Measurements from ENCODE around the gene AKR7A2.

AKR7A2 gene

GRCh38 chr1:19344372-19344810 is 32.4 kb upstream of the AKR7A2 start:
- H3K18ac ChIP-seq (ENCODE audit: low read length) = no peak overlapping the region
- H3K9ac ChIP-seq (ENCODE audit: low read depth, low read length, poor library complexity) = peak overlapping the region; percentile 50
- peaks cover 33 to 73% of the 10 kb centered on the region in 2 donors for H3K36me3 ChIP-seq (replicated peaks in 1 of 2; ENCODE audit: control insufficient read depth in 2 of 2, insufficient read depth in 2 of 2, low read length in 2 of 2)
- no peak overlapping the region for H2AK5ac ChIP-seq (ENCODE audit: low read depth, low read length)
- H3K14ac ChIP-seq (ENCODE audit: low read length) = no peak overlapping the region
- H3K4me2 ChIP-seq (ENCODE audit: insufficient read depth, low read length, poor library complexity, severe bottlenecking) = no peak overlapping the region
- H4K91ac ChIP-seq (ENCODE audit: low read depth, low read length, poor library complexity) = no peak overlapping the region
- no CpG with 5 or more reads among the region's 12 CpGs for WGBS, 2 donors (ENCODE audit: extremely low coverage in 2 of 2, insufficient read length in 2 of 2, insufficient replicate concordance in 1 of 2)
- H3K9me3 ChIP-seq (replicated peaks in 1 of 2; ENCODE audit: control insufficient read depth in 2 of 2, insufficient read depth in 1 of 2, low read depth in 1 of 2, low read length in 2 of 2) = no peaks in the 10 kb centered on the region
- no peak overlapping the region for H2AFZ ChIP-seq (ENCODE audit: low read length)
- H3K79me1 ChIP-seq (ENCODE audit: low read depth, low read length) = peaks cover 2% of the 10 kb centered on the region
- peak; percentile 35 for DNase-seq (ENCODE audit: low spot score)
- H3K23ac ChIP-seq (ENCODE audit: low read depth, low read length, poor library complexity) = no peak overlapping the region
- H2BK15ac ChIP-seq (ENCODE audit: low read length) = no peak overlapping the region
- H3K27me3 ChIP-seq (ENCODE audit: control insufficient read depth in 3 of 3, insufficient read depth in 3 of 3, low read depth in 1 of 3, low read length in 3 of 3) = no peaks in the 10 kb centered on the region
- no peak overlapping the region for H2BK5ac ChIP-seq (ENCODE audit: low read length)
- H3K4me1 ChIP-seq (ENCODE audit: control insufficient read depth in 2 of 2, insufficient read depth in 1 of 2, low read depth in 1 of 2, low read length in 2 of 2) = peaks cover 2 to 5% of the 10 kb centered on the region in 2 donors
- no peak overlapping the region for H2BK12ac ChIP-seq (ENCODE audit: low read length)
- H3K4me3 ChIP-seq (ENCODE audit: low read length in 2 of 2) = no peak overlapping the region
- no peak overlapping the region for H4K8ac ChIP-seq (ENCODE audit: low read depth, low read length)
- H3K27ac ChIP-seq (replicated peaks; ENCODE audit: low read length) = no peak overlapping the region
- H2BK120ac ChIP-seq (ENCODE audit: low read depth, low read length) = no peak overlapping the region
- no peak overlapping the region for H3K4ac ChIP-seq (ENCODE audit: low read length)

GRCh38 chr1:19343617-19344350 is 31.8 kb upstream of the AKR7A2 start:
- H3K4me2 ChIP-seq (ENCODE audit: insufficient read depth, low read length, poor library complexity, severe bottlenecking) = no peak overlapping the region
- H2BK15ac ChIP-seq (ENCODE audit: low read length) = no peak overlapping the region
- H3K14ac ChIP-seq (ENCODE audit: low read length) = no peak overlapping the region
- H4K8ac ChIP-seq (ENCODE audit: low read depth, low read length) = no peak overlapping the region
- H3K23ac ChIP-seq (ENCODE audit: low read depth, low read length, poor library complexity) = peak overlapping the region; percentile 29
- no peak overlapping the region for H2AFZ ChIP-seq (ENCODE audit: low read length)
- no peak overlapping the region for H3K27ac ChIP-seq (replicated peaks; ENCODE audit: low read length)
- H3K4me1 ChIP-seq (ENCODE audit: control insufficient read depth in 2 of 2, insufficient read depth in 1 of 2, low read depth in 1 of 2, low read length in 2 of 2) = peaks cover 2 to 8% of the 10 kb centered on the region in 2 donors
- H3K79me1 ChIP-seq (ENCODE audit: low read depth, low read length) = peaks cover 2% of the 10 kb centered on the region
- no peak overlapping the region for H3K18ac ChIP-seq (ENCODE audit: low read length)
- no peak overlapping the region for H4K91ac ChIP-seq (ENCODE audit: low read depth, low read length, poor library complexity)
- no peaks in the 10 kb centered on the region for H3K27me3 ChIP-seq (ENCODE audit: control insufficient read depth in 3 of 3, insufficient read depth in 3 of 3, low read depth in 1 of 3, low read length in 3 of 3)
- H3K9me3 ChIP-seq (replicated peaks in 1 of 2; ENCODE audit: control insufficient read depth in 2 of 2, insufficient read depth in 1 of 2, low read depth in 1 of 2, low read length in 2 of 2) = no peaks in the 10 kb centered on the region
- H3K4me3 ChIP-seq (ENCODE audit: low read length in 2 of 2) = no peak overlapping the region
- no CpG with 5 or more reads among the region's 20 CpGs for WGBS, 2 donors (ENCODE audit: extremely low coverage in 2 of 2, insufficient read length in 2 of 2, insufficient replicate concordance in 1 of 2)
- no peak overlapping the region for H2BK12ac ChIP-seq (ENCODE audit: low read length)
- H3K36me3 ChIP-seq (replicated peaks in 1 of 2; ENCODE audit: control insufficient read depth in 2 of 2, insufficient read depth in 2 of 2, low read length in 2 of 2) = peaks cover 32 to 71% of the 10 kb centered on the region in 2 donors
- no peak overlapping the region for H2BK120ac ChIP-seq (ENCODE audit: low read depth, low read length)
- H3K4ac ChIP-seq (ENCODE audit: low read length) = no peak overlapping the region
- DNase-seq (ENCODE audit: low spot score) = no peak
- H3K9ac ChIP-seq (ENCODE audit: low read depth, low read length, poor library complexity) = no peak overlapping the region
- H2BK5ac ChIP-seq (ENCODE audit: low read length) = no peak overlapping the region
- H2AK5ac ChIP-seq (ENCODE audit: low read depth, low read length) = no peak overlapping the region

GRCh38 chr1:19342894-19343616 is 31.1 kb upstream of the AKR7A2 start:
- Histone ChIP-seq H3K9ac (ENCODE audit: low read depth, low read length, poor library complexity) (no peak overlapping the region), H3K4me3 (ENCODE audit: low read length in 2 of 2) (no peak overlapping the region), H4K8ac (ENCODE audit: low read depth, low read length) (no peak overlapping the region), H3K79me1 (ENCODE audit: low read depth, low read length) (peaks cover 2% of the 10 kb centered on the region), H3K4ac (ENCODE audit: low read length) (no peak overlapping the region), H2BK120ac (ENCODE audit: low read depth, low read length) (no peak overlapping the region), H3K9me3 (replicated peaks in 1 of 2; ENCODE audit: control insufficient read depth in 2 of 2, insufficient read depth in 1 of 2, low read depth in 1 of 2, low read length in 2 of 2) (no peaks in the 10 kb centered on the region), H3K27ac (replicated peaks; ENCODE audit: low read length) (no peak overlapping the region), H3K27me3 (ENCODE audit: control insufficient read depth in 3 of 3, insufficient read depth in 3 of 3, low read depth in 1 of 3, low read length in 3 of 3) (no peaks in the 10 kb centered on the region), H2BK15ac (ENCODE audit: low read length) (no peak overlapping the region), H3K14ac (ENCODE audit: low read length) (no peak overlapping the region), H3K18ac (ENCODE audit: low read length) (no peak overlapping the region), H3K4me2 (ENCODE audit: insufficient read depth, low read length, poor library complexity, severe bottlenecking) (no peak overlapping the region), H3K23ac (ENCODE audit: low read depth, low read length, poor library complexity) (no peak overlapping the region), H2BK12ac (ENCODE audit: low read length) (no peak overlapping the region), H2BK5ac (ENCODE audit: low read length) (peak overlapping the region; percentile 31), H2AFZ (ENCODE audit: low read length) (no peak overlapping the region), H3K4me1 (ENCODE audit: control insufficient read depth in 2 of 2, insufficient read depth in 1 of 2, low read depth in 1 of 2, low read length in 2 of 2) (peaks cover 2 to 12% of the 10 kb centered on the region in 2 donors), H3K36me3 (replicated peaks in 1 of 2; ENCODE audit: control insufficient read depth in 2 of 2, insufficient read depth in 2 of 2, low read length in 2 of 2) (peaks cover 32 to 71% of the 10 kb centered on the region in 2 donors), H4K91ac (ENCODE audit: low read depth, low read length, poor library complexity) (no peak overlapping the region), H2AK5ac (ENCODE audit: low read depth, low read length) (no peak overlapping the region)
- no peak for DNase-seq (ENCODE audit: low spot score)
- no CpG with 5 or more reads among the region's 33 CpGs for WGBS, 2 donors (ENCODE audit: extremely low coverage in 2 of 2, insufficient read length in 2 of 2, insufficient replicate concordance in 1 of 2)

GRCh38 chr1:19342062-19342750 is 30.3 kb upstream of the AKR7A2 start:
- no peak overlapping the region for H2BK120ac ChIP-seq (ENCODE audit: low read depth, low read length)
- no peak overlapping the region for H3K4ac ChIP-seq (ENCODE audit: low read length)
- no peak overlapping the region for H4K8ac ChIP-seq (ENCODE audit: low read depth, low read length)
- no peak overlapping the region for H2BK15ac ChIP-seq (ENCODE audit: low read length)
- no peak overlapping the region for H3K18ac ChIP-seq (ENCODE audit: low read length)
- peaks cover 2 to 12% of the 10 kb centered on the region in 2 donors for H3K4me1 ChIP-seq (ENCODE audit: control insufficient read depth in 2 of 2, insufficient read depth in 1 of 2, low read depth in 1 of 2, low read length in 2 of 2)
- peak overlapping the region; percentile 31 for H2BK5ac ChIP-seq (ENCODE audit: low read length)
- no peak overlapping the region for H4K91ac ChIP-seq (ENCODE audit: low read depth, low read length, poor library complexity)
- no peak overlapping the region for H3K27ac ChIP-seq (replicated peaks; ENCODE audit: low read length)
- no peak overlapping the region for H3K9ac ChIP-seq (ENCODE audit: low read depth, low read length, poor library complexity)
- no peaks in the 10 kb centered on the region for H3K27me3 ChIP-seq (ENCODE audit: control insufficient read depth in 3 of 3, insufficient read depth in 3 of 3, low read depth in 1 of 3, low read length in 3 of 3)
- no peak overlapping the region for H3K4me2 ChIP-seq (ENCODE audit: insufficient read depth, low read length, poor library complexity, severe bottlenecking)
- H3K79me1 ChIP-seq (ENCODE audit: low read depth, low read length) = peaks cover 2% of the 10 kb centered on the region
- no peak overlapping the region for H2AK5ac ChIP-seq (ENCODE audit: low read depth, low read length)
- no peak overlapping the region for H3K14ac ChIP-seq (ENCODE audit: low read length)
- peak overlapping the region; percentile 68 for H3K23ac ChIP-seq (ENCODE audit: low read depth, low read length, poor library complexity)
- H2BK12ac ChIP-seq (ENCODE audit: low read length) = no peak overlapping the region
- no CpG with 5 or more reads among the region's 27 CpGs for WGBS, 2 donors (ENCODE audit: extremely low coverage in 2 of 2, insufficient read length in 2 of 2, insufficient replicate concordance in 1 of 2)
- H3K36me3 ChIP-seq (replicated peaks in 1 of 2; ENCODE audit: control insufficient read depth in 2 of 2, insufficient read depth in 2 of 2, low read length in 2 of 2) = peaks cover 32 to 71% of the 10 kb centered on the region in 2 donors
- no peak overlapping the region for H2AFZ ChIP-seq (ENCODE audit: low read length)
- H3K4me3 ChIP-seq (ENCODE audit: low read length in 2 of 2) = no peak overlapping the region
- no peak for DNase-seq (ENCODE audit: low spot score)
- no peaks in the 10 kb centered on the region for H3K9me3 ChIP-seq (replicated peaks in 1 of 2; ENCODE audit: control insufficient read depth in 2 of 2, insufficient read depth in 1 of 2, low read depth in 1 of 2, low read length in 2 of 2)
